ENCODE data around the gene DOC2B.

- TF ChIP-seq EZH2 (optimal IDR thresholded peaks at IDR 0.05; ENCODE audit: low read depth, low read length) = no peak
- no peak for TF ChIP-seq CTCF (IDR thresholded peaks at IDR 0.05; ENCODE audit: low read length)
Measured at GRCh38 chr17:147796-148740, 33.4 kb downstream of the DOC2B start.
